Measurements from ENCODE around the gene KRT84.

GRCh38 chr12:52434760-52435530 is 49.5 kb upstream of the KRT84 start:
- TF ChIP-seq CTCF (tag by site-specific recombination; IDR thresholded peaks at IDR 0.05) = no peak
- TF ChIP-seq ZNF600 (tag by site-specific recombination; IDR thresholded peaks at IDR 0.05) = no peak
- TF ChIP-seq GLIS1 (tag by site-specific recombination; IDR thresholded peaks at IDR 0.05) = no peak
- TF ChIP-seq, protein P1, sequence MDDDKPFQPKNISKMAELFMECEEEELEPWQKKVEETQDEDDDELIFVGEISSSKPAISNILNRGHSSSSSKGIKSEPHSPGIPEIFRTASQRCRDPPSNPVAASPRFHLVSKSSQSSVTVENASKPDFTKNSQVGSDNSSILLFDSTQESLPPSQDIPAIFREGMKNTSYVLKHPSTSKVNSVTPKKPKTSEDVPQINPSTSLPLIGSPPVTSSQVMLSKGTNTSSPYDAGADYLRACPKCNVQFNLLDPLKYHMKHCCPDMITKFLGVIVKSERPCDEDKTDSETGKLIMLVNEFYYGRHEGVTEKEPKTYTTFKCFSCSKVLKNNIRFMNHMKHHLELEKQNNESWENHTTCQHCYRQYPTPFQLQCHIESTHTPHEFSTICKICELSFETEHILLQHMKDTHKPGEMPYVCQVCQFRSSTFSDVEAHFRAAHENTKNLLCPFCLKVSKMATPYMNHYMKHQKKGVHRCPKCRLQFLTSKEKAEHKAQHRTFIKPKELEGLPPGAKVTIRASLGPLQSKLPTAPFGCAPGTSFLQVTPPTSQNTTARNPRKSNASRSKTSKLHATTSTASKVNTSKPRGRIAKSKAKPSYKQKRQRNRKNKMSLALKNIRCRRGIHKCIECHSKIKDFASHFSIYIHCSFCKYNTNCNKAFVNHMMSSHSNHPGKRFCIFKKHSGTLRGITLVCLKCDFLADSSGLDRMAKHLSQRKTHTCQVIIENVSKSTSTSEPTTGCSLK (tag by site-specific recombination; IDR thresholded peaks at IDR 0.05) = no peak
- TF ChIP-seq ZFHX2 (tag by site-specific recombination; conservative IDR thresholded peaks at IDR 0.05) = no peak
- TF ChIP-seq ZFP41 (tag by site-specific recombination; IDR thresholded peaks at IDR 0.05; ENCODE audit: borderline replicate concordance) = no peak
- no peak for TF ChIP-seq PBX3 (CRISPR knock-in tag; IDR thresholded peaks at IDR 0.05)

Data from HEK293 (cell line).